ENCODE measurements around the gene SH3RF3. TPM values are rescaled to one million over a fixed set of nuclear protein-coding genes. Genes with fewer than 3 reads are reported as not detected.

SH3RF3 gene
- total RNA-seq, 3 donors from 2014 or later (not counting 1 experiment from before 2014, with no cell fraction given), result 0.23 to 0.61 (median 0.34) TPM

GRCh38 chr2:109402180-109402579 is 273.2 kb downstream of the SH3RF3 start:
- TF ChIP-seq CTCF (IDR thresholded peaks at IDR 0.05), result no peak
- intact Hi-C loops (cut with micrococcal nuclease), result no loop called here

GRCh38 chr2:109402980-109403840 is 274.2 kb downstream of the SH3RF3 start:
- peaks cover 6 to 10% of the 10 kb centered on the region in 2 donors for H3K27me3 Mint-ChIP-seq (ENCODE audit: low read depth in 2 of 2)
- no peak for ATAC-seq

More at GRCh38 chr2:109402180-109402579, 273.2 kb downstream of the SH3RF3 start:
- Mint-ChIP-seq H3K9me3 (no peaks in the 10 kb centered on the region), H3K4me1 (peaks cover 18 to 20% of the 10 kb centered on the region in 2 donors), H3K27me3 (ENCODE audit: low read depth in 2 of 2) (peaks cover 9 to 12% of the 10 kb centered on the region in 2 donors), H3K4me3 (no peak overlapping the region), H3K27ac (no peak overlapping the region), H3K36me3 (no peaks in the 10 kb centered on the region)
- H3K36me3 ChIP-seq (ENCODE audit: control insufficient read depth, insufficient read depth, low read length), result no peaks in the 10 kb centered on the region
- peaks cover 17% of the 10 kb centered on the region for H3K4me1 ChIP-seq (ENCODE audit: control insufficient read depth, insufficient read depth, low read length)
- ATAC-seq, result no peak
- no peak overlapping the region for H3K4me3 ChIP-seq (ENCODE audit: low read length)
- H3K9me3 ChIP-seq (ENCODE audit: control insufficient read depth, insufficient read depth, low read length), result no peaks in the 10 kb centered on the region
- WGBS (ENCODE audit: insufficient coverage), result 79% methylated on average over 8 of the region's 8 CpGs
- no peak for DNase-seq
- no peak overlapping the region for H3K27ac ChIP-seq (ENCODE audit: low read length)
- H3K27me3 ChIP-seq (ENCODE audit: control insufficient read depth, insufficient read depth, low read length), result no peaks in the 10 kb centered on the region

GRCh38 chr2:109403841-109404201 is 274.8 kb downstream of the SH3RF3 start:
- TF ChIP-seq CTCF (IDR thresholded peaks at IDR 0.05), result no peak
- H3K27me3 Mint-ChIP-seq (ENCODE audit: low read depth in 2 of 2), result peaks cover 6 to 7% of the 10 kb centered on the region in 2 donors
- no peaks in the 10 kb centered on the region for H3K9me3 Mint-ChIP-seq
- H3K27ac ChIP-seq (ENCODE audit: low read length), result no peak overlapping the region
- ATAC-seq (no peak), DNase-seq (no peak)
- peaks cover 10 to 12% of the 10 kb centered on the region in 2 donors for H3K4me1 Mint-ChIP-seq
- H3K4me3 ChIP-seq (ENCODE audit: low read length), result no peak overlapping the region
- intact Hi-C loops (cut with micrococcal nuclease), result no loop called here
- peaks cover 7% of the 10 kb centered on the region for H3K4me1 ChIP-seq (ENCODE audit: control insufficient read depth, insufficient read depth, low read length)
- H3K9me3 ChIP-seq (ENCODE audit: control insufficient read depth, insufficient read depth, low read length), result no peaks in the 10 kb centered on the region
- H3K36me3 Mint-ChIP-seq, result no peaks in the 10 kb centered on the region
- 81% methylated on average over 2 of the region's 5 CpGs for WGBS (ENCODE audit: insufficient coverage)
- H3K36me3 ChIP-seq (ENCODE audit: control insufficient read depth, insufficient read depth, low read length), result no peaks in the 10 kb centered on the region
- no peak overlapping the region for H3K4me3 Mint-ChIP-seq
- H3K27me3 ChIP-seq (ENCODE audit: control insufficient read depth, insufficient read depth, low read length), result no peaks in the 10 kb centered on the region
- H3K27ac Mint-ChIP-seq, result no peak overlapping the region

More at GRCh38 chr2:109402980-109403840, 274.2 kb downstream of the SH3RF3 start:
- peaks cover 8% of the 10 kb centered on the region for H3K4me1 ChIP-seq (ENCODE audit: control insufficient read depth, insufficient read depth, low read length)
- H3K4me3 Mint-ChIP-seq, result no peak overlapping the region
- H3K27ac Mint-ChIP-seq, result no peak overlapping the region
- H3K27me3 ChIP-seq (ENCODE audit: control insufficient read depth, insufficient read depth, low read length), result no peaks in the 10 kb centered on the region
- H3K36me3 ChIP-seq (ENCODE audit: control insufficient read depth, insufficient read depth, low read length), result no peaks in the 10 kb centered on the region
- WGBS (ENCODE audit: insufficient coverage), result 34% methylated on average over 17 of the region's 17 CpGs
- no peak overlapping the region for H3K4me3 ChIP-seq (ENCODE audit: low read length)
- peaks cover 11 to 12% of the 10 kb centered on the region in 2 donors for H3K4me1 Mint-ChIP-seq
- intact Hi-C loops (cut with micrococcal nuclease), result no loop called here
- H3K9me3 ChIP-seq (ENCODE audit: control insufficient read depth, insufficient read depth, low read length), result no peaks in the 10 kb centered on the region
- H3K27ac ChIP-seq (ENCODE audit: low read length), result no peak overlapping the region
- H3K36me3 Mint-ChIP-seq, result no peaks in the 10 kb centered on the region
- no peaks in the 10 kb centered on the region for H3K9me3 Mint-ChIP-seq
- TF ChIP-seq CTCF (IDR thresholded peaks at IDR 0.05), result no peak
- DNase-seq, result no peak
